H4 (cell line): Measurements from ENCODE around the gene TTC38. TPM values are rescaled to one million over a fixed set of nuclear protein-coding genes. Genes with fewer than 3 reads are reported as not detected.
"Not testable (repeated sequence)": the region's sequence is repeated elsewhere in the genome, so short reads cannot be mapped to it uniquely, and the experiment has no call there.

Experiments
- DNase-seq: peaks from one replicate; pipeline ENCODE4 v3.0.0-alpha.2; 2015; ENCODE audit warnings: low spot score
- total RNA-seq: library from RNA; depleted of rRNA; stranded (reverse); fragments of >200 nt; shearing (Covaris generic); gene quantifications from 2 replicates; pipeline ENCODE4 v1.2.3, GENCODE V29; 2014

TTC38 gene
- total RNA-seq, 1 experiment from 2014 or later: 21.5 TPM

GRCh38 chr22:46246178-46246577 lies 21.6 kb upstream of the TTC38 start:
- no peak for DNase-seq

DNA sequence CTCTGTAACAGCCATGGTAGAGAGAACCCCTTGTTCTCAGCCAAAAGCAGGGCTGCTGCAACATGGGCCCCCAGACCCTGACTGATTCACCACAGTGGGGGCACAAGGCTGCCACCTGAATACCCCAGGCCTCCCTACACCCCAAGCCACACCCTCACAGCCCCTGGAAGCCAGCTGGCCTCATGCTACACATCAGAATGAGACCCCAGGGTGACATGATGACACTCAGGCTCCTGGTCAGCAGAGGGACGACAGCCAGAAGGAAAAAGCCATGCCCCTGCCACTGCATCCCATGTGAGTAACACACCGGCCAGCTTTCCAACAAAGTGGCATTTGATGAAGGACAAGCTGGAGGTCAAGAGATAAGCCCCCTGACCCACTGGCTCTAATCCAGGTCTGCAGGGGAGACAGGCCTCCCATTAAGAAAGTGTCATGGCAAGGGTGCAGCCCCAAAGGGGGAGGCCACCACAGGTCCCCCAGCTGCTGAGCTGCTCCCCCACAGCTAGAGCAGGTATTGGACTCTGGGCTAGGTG lies 20.3 kb upstream of the TTC38 start:
- no peak for DNase-seq

DNA sequence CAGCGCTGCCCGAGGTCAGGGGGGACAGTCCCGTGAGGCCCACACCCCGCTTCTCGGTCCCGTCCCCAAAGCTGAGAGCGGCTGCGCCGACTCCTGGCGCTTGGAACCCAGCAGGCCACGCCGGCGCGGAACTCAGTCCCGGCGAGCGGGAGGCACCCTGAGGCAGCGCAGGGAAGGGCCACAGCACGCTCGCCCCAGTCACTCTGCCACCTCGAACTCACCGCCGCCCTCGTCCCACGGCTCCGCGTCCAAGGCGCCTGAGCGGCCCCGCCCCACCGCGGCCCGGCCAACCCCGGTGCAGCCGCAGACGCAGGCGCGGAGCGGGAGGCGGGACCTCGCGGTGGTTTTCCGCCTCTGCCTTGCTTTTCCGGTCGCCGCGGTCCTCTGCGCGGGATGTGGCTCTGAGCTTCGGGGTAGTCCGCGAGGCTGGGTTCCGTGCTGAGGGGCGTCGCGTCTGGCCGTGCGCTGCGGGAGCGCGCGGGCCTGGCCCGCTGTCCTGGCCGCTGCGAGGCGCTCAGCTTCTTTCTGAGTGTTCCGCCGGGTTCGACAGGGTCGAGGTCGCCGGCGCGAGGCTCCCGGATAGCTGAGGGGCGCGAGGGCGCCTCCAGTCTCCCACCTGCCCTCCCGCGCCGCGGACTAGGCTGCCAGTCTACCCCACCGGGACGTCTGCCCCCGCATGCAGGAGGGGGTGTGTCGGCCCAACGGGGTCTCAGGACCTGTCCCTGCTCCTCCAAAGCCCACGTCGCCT lies 17.6 kb upstream of the TTC38 start, which contains the start of gene CDPF1:
Gene CDPF1 (minus strand): TSS at position 259 of the 748 bp plus-strand sequence. CDS start 2,009 bp downstream, outside the sequence.
- peak; percentile 76 for DNase-seq

DNA sequence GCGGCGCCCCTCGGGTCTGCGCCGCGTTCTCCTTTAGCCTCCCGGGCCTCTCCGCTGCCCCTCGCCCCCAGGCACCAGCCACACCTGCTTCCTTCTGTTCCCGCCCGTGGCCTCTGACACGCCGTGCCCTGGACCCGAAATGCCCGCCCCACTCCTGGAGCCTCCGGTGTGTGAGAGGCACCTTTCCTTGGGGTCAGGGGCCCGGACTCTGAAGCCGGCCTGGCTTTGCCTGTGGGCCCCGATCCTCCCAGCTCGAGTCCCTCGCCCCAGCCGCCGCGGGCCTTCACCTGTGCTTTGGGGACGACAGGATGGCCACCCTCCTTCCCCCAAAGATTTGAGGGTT lies 17.1 kb upstream of the TTC38 start:
- no peak for DNase-seq

GRCh38 chr22:46251266-46251665 lies 16.5 kb upstream of the TTC38 start:
- no peak for DNase-seq

DNA sequence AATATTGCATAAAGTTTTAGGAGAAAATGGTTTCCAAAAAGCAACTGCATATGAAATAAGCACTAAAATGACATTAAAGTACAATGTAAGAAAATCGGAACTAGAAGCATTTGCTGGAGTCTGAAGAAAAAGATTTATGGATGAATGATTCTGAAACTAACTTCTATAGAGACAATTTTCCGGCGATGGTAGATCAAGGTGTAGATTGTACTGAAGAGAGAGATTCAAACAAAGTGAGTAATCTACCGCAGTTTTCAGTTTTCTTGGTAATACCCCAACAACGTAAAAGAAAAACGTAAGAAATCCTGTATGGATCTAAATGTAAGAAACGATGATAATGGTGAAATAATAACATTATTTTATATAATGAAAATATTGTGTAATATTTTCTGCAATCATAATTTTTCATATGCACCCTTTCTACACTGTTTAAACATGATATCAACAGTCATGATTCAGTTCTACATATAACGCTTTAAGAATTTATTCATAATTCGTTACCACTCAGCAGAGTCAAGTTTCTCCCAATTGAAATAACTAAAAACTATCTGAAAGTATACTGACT lies 15.9 kb upstream of the TTC38 start:
- DNase-seq: no peak

GRCh38 chr22:46256358-46256958 lies 11.3 kb upstream of the TTC38 start:
- DNase-seq: no peak

DNA sequence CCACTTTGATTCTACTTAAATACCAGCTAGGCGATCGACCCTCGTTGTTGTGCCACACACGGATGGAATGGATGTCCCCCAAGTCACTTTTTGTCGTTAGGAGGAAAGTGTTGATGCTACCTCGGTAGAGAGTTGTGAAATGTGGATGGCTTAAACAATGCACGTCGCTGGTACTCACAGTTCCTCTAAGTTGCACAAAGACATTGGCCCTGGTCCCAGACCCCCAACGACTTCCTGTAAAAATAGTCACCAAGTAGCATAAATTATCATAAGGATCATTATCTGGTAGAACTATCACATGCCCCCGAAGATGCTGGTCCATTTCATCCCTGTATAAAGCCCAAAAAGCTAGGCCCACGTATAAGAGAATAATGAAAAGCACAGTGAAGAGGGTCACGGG lies 8.4 kb upstream of the TTC38 start:
- DNase-seq: no peak

DNA sequence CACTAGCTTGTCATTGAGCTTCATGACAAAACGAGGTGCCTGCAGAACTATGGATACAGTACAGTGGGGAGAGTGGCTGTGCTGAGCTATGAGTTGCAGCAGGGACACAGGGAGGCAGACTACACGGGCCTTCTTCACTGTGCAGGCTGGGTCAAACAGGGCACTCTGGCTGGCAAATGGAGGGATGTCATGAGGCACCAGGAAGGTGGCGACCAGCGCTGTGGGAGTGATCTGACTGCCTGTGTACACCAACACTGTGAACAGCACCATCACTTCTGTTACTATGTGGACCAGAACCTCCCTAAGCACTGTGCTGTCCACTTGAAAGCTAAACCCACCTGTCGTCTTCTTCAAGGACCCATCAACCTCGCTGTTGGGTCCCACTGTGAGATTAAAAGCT lies 7.8 kb upstream of the TTC38 start:
- no peak for DNase-seq

GRCh38 chr22:46262449-46263215 lies 5.2 kb upstream of the TTC38 start:
- no peak for DNase-seq

- no peak for DNase-seq
Measured at GRCh38 chr22:46263216-46263590, 4.6 kb upstream of the TTC38 start, which contains the start of gene PKDREJ. PKDREJ (minus strand) TSS chr22:46263343; CDS start chr22:46263322, 21 bp downstream.

DNA sequence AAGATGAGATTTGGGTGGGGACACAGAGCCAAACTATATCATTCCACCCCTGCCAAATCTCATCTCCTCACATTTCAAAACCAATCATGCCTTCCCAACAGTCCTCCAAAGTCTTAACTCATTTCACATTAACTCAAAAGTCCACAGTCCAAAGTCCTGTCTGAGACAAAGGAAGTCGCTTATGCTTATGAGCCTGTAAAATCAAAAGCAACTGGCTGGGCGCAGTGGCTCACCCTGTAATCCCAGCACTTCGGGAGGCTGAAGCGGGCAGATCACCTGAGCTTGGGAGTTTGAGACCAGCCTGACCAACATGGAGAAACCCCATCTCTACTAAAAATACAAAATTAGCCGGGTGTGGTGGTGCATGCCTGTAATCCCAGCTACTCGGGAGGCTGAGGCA lies 3.3 kb upstream of the TTC38 start:
- DNase-seq: not testable (repeated sequence)

GRCh38 chr22:46265627-46266026 lies 2.2 kb upstream of the TTC38 start:
- not testable (repeated sequence) for DNase-seq

GRCh38 chr22:46269564-46269963 lies 1.8 kb downstream of the TTC38 start:
- no peak for DNase-seq

- DNase-seq: no peak
Measured at GRCh38 chr22:46272196-46272595, 4.4 kb downstream of the TTC38 start.

DNA sequence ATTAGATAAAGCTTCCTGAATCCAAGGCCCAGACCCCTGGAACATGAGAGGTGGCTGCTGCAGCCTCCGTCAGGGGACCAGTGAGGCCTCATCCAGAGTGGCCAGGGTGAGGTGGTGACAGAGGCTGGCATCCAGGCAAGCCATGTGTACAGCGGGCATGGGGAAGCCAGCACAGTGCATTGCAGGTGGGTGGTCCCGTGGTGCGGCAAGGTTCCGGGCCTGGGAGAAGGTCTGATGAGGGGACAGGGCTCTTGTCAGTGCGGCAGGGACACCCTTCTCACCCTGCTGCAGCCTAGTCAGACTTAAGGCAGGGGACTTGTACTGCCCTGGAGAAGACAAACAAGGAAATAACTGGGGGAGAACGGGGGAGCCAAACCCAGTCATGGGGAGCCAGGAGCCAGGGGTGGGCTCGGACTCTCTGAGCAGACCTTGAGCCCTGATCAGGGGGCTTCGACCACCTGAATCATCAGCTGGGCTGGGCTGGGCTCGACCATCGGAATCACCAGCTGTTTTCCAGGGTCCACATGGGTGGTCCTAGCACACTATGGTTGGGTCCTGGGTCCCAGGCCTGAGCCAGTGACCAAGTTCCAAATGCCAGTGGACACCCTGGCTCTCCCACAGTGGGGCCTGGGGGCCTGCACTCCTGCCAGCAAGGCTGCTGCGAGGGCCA lies 5.1 kb downstream of the TTC38 start:
- DNase-seq: no peak

- no peak for DNase-seq
Measured at GRCh38 chr22:46273432-46274148, 5.8 kb downstream of the TTC38 start.

- DNase-seq: no peak
Measured at GRCh38 chr22:46274381-46274780, 6.6 kb downstream of the TTC38 start.

DNA sequence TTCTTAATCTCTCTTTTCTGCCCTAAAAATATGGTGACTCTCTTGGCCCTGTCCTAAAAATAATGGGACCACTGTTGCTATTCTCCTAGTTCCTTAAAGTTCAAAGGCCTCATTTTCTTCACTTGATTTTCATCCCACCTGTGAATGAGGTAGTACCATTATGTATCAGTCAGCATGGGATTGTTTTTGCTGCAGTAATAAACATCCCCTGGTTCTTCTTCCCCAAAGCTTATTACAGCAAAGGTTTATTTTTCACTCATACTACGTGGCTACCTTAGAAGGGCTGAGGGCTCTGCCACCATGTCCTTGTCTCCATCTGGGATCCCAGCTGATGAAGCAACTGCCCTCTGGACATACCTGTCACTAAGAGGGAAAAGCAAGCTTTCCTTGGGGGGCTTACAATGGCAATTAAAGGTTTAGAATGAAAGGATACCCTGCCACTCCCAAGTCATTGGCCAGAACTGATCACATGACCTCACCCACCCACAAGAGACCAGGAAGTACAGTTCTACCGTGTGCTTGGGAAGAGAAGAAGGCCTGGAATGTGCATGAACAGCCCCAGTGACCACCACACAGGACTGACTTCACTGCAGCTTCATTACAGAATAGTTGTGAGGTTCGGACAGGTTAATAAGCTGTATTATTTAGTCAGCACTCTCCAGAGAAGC lies 7.8 kb downstream of the TTC38 start:
- DNase-seq: no peak

GRCh38 chr22:46276563-46276962 lies 8.8 kb downstream of the TTC38 start:
- DNase-seq: no peak
